H1 (cell line): ENCODE results near the gene NOC3L. TPM values are rescaled to one million over a fixed set of nuclear protein-coding genes. Genes with fewer than 3 reads are reported as not detected.

Experiments used
- CTCF ChIA-PET: fragments of 300-600 bp; sonication (Branson Sonifier 250); formaldehyde crosslinking; loops from one replicate; lab custom pipeline; 2021; ENCODE audit not compliant: partially characterized antibody; lab: Charles Lee
- POLR2A ChIA-PET: fragments of 300-600 bp; sonication (Branson Sonifier 250); formaldehyde crosslinking; loops from one replicate; lab custom pipeline; 2021; ENCODE audit warnings: inconsistent platforms; ENCODE audit not compliant: partially characterized antibody; lab: Charles Lee
- DNase-seq, 2 experiments: peaks; one replicate each; pipeline versions ENCODE4 v3.0.0 to v3.0.0-alpha.2; 2010 to 2022; ENCODE audit warnings: low spot score in 2 of 2, low read depth in 1 of 2, mixed read lengths in 1 of 2
- FAIRE-seq: peaks from 2 replicates; lab custom pipeline; 2011; peaks lifted over from hg19 to GRCh38; lab: Jason Lieb, UNC
- H2AFZ ChIP-seq: 2 replicates; pipeline ENCODE4 v1.8.1; 2012; ENCODE audit warnings: low read length, inconsistent platforms
- H2AK5ac ChIP-seq: 2 replicates; pipeline ENCODE4 v1.6.1; 2013; ENCODE audit warnings: low read depth, low read length
- H2BK120ac ChIP-seq: replicated peaks from 2 replicates; pipeline ENCODE3; 2013; ENCODE audit warnings: low read depth, low read length, inconsistent platforms
- H2BK12ac ChIP-seq: 2 replicates; pipeline ENCODE4 v1.6.1; 2013; ENCODE audit warnings: low read depth, low read length
- H2BK15ac ChIP-seq: 2 replicates; pipeline ENCODE4 v1.6.1; 2013; ENCODE audit warnings: low read length
- H2BK20ac ChIP-seq: 2 replicates; pipeline ENCODE4 v1.6.1; 2013; ENCODE audit warnings: low read length
- H2BK5ac ChIP-seq: 2 replicates; pipeline ENCODE4 v1.6.1; 2013; ENCODE audit warnings: low read depth, low read length
- H3K14ac ChIP-seq: 2 replicates; pipeline ENCODE4 v1.6.1; 2013; ENCODE audit warnings: inconsistent platforms; ENCODE audit not compliant: insufficient read length
- H3K18ac ChIP-seq: 2 replicates; pipeline ENCODE4 v1.6.1; 2013; ENCODE audit warnings: low read length; ENCODE audit errors: extremely low read depth
- H3K23ac ChIP-seq: 2 replicates; pipeline ENCODE4 v1.6.1; 2013; ENCODE audit warnings: inconsistent platforms; ENCODE audit not compliant: insufficient read length
- H3K23me2 ChIP-seq: 2 replicates; pipeline ENCODE4 v1.6.1; 2013; ENCODE audit warnings: low read depth, low read length
- H3K27ac ChIP-seq: 2 replicates; pipeline ENCODE4 v1.6.1; 2011; ENCODE audit warnings: low read depth, low read length, inconsistent platforms
- H3K27me3 ChIP-seq, 4 experiments: replicated peaks in 1 of 4; 1 replicate in 1 of 4; 2 replicates in 3 of 4; pipeline versions ENCODE4 v1.6.1 to v1.8.1; 2011 to 2013; ENCODE audit warnings: low read length in 3 of 4, mild to moderate bottlenecking in 3 of 4, inconsistent platforms in 2 of 4, mixed read lengths in 2 of 4, moderate library complexity in 1 of 4; ENCODE audit not compliant: control insufficient read depth in 3 of 4, insufficient read depth in 3 of 4; ENCODE audit errors: extremely low read depth in 1 of 4
- H3K36me3 ChIP-seq, 4 experiments: 2 replicates each; pipeline versions ENCODE4 v1.6.1 to v1.8.1; 2011 to 2013; ENCODE audit warnings: mild to moderate bottlenecking in 4 of 4, low read length in 3 of 4, moderate library complexity in 2 of 4, control low read depth in 1 of 4, inconsistent platforms in 1 of 4; ENCODE audit not compliant: insufficient read depth in 4 of 4, control insufficient read depth in 2 of 4
- H3K4ac ChIP-seq: replicated peaks from 2 replicates; pipeline ENCODE3; 2013; ENCODE audit warnings: low read length, low read depth, mixed read lengths, inconsistent platforms; ENCODE audit not compliant: insufficient read length
- H3K4me1 ChIP-seq, 4 experiments: replicated peaks in 1 of 4; 1 replicate in 1 of 4; 2 replicates in 3 of 4; pipeline versions ENCODE4 v1.6.1 to v1.8.1; 2011 to 2013; ENCODE audit warnings: low read length in 3 of 4, inconsistent platforms in 2 of 4, mixed read lengths in 1 of 4; ENCODE audit not compliant: insufficient read depth in 4 of 4, control insufficient read depth in 3 of 4
- H3K4me2 ChIP-seq, 2 experiments: 2 replicates each; pipeline versions ENCODE4 v1.6.1 to v1.8.1; 2011 to 2013; ENCODE audit warnings: low read depth in 2 of 2, low read length in 2 of 2, control low read depth in 1 of 2, inconsistent platforms in 1 of 2, mild to moderate bottlenecking in 1 of 2; ENCODE audit not compliant: insufficient read depth in 1 of 2
- H3K4me3 ChIP-seq, 4 experiments: fragments of 200-600, 300-600 bp in 1 of 4; sonication (generic), shearing (Covaris generic), sonication (Bioruptor Twin) in 1 of 4; 2 replicates each; pipeline versions ENCODE4 v1.5.1 to v1.8.1; 2011 to 2016; ENCODE audit warnings: low read length in 4 of 4, low read depth in 3 of 4, control low read depth in 2 of 4, inconsistent platforms in 2 of 4, mild to moderate bottlenecking in 2 of 4, mixed read lengths in 1 of 4, moderate library complexity in 1 of 4; ENCODE audit not compliant: insufficient read depth in 2 of 4; ENCODE audit errors: extremely low read depth in 1 of 4
- H3K56ac ChIP-seq: replicated peaks from 2 replicates; pipeline ENCODE3; 2013; ENCODE audit warnings: low read depth, mild to moderate bottlenecking, mixed read lengths, low read length, inconsistent platforms; ENCODE audit not compliant: insufficient read length
- H3K79me1 ChIP-seq: 2 replicates; pipeline ENCODE4 v1.6.1; 2013; ENCODE audit warnings: low read depth, low read length, control low read depth
- H3K79me2 ChIP-seq, 2 experiments: 2 replicates each; pipeline versions ENCODE4 v1.6.1 to v1.8.1; 2012 to 2013; ENCODE audit warnings: low read length in 2 of 2, mild to moderate bottlenecking in 2 of 2, inconsistent platforms in 1 of 2; ENCODE audit not compliant: insufficient read depth in 2 of 2, control insufficient read depth in 1 of 2
- H3K9ac ChIP-seq, 4 experiments: replicated peaks in 1 of 4; 1 replicate in 1 of 4; 2 replicates in 3 of 4; pipeline versions ENCODE4 v1.6.1 to v1.8.1; 2011 to 2013; ENCODE audit warnings: low read depth in 3 of 4, low read length in 3 of 4, control low read depth in 2 of 4, mild to moderate bottlenecking in 2 of 4, moderate library complexity in 2 of 4, inconsistent platforms in 1 of 4; ENCODE audit errors: extremely low read depth in 1 of 4
- H3K9me3 ChIP-seq, 2 experiments: 2 replicates each; pipeline versions ENCODE4 v1.6.1 to v1.8.1; 2012 to 2013; ENCODE audit warnings: mild to moderate bottlenecking in 2 of 2, moderate library complexity in 2 of 2, control low read depth in 1 of 2, inconsistent platforms in 1 of 2, low read depth in 1 of 2, low read length in 1 of 2, mixed read lengths in 1 of 2; ENCODE audit not compliant: insufficient read depth in 2 of 2
- H4K20me1 ChIP-seq, 2 experiments: replicated peaks in 1 of 2; 2 replicates each; pipeline versions ENCODE3 to v1.8.1; 2011 to 2013; ENCODE audit warnings: inconsistent platforms in 2 of 2, low read length in 2 of 2, mild to moderate bottlenecking in 1 of 2; ENCODE audit not compliant: insufficient read depth in 2 of 2, control insufficient read depth in 1 of 2
- H4K5ac ChIP-seq: 2 replicates; pipeline ENCODE4 v1.6.1; 2013; ENCODE audit warnings: low read length, low read depth, mixed read lengths, inconsistent platforms; ENCODE audit not compliant: insufficient read length
- H4K8ac ChIP-seq: 2 replicates; pipeline ENCODE4 v1.8.0; 2013; ENCODE audit warnings: mild to moderate bottlenecking, moderate library complexity, low read length, inconsistent platforms; ENCODE audit not compliant: insufficient read depth; ENCODE audit errors: extremely low read depth
- H4K91ac ChIP-seq: replicated peaks from 2 replicates; pipeline ENCODE3; 2013; ENCODE audit warnings: low read length, mixed read lengths, inconsistent platforms; ENCODE audit not compliant: insufficient read length
- CHD1 ChIP-seq: IDR thresholded peaks from 2 replicates; pipeline ENCODE4 v1.6.1; 2012; ENCODE audit warnings: low read depth, low read length, improper control_type of control experiment
- KDM1A ChIP-seq: fragments of 200-600, 300-600 bp; sonication (generic); IDR thresholded peaks from 2 replicates; pipeline ENCODE4 v1.7.1; 2016; ENCODE audit warnings: mild to moderate bottlenecking, low read length, borderline replicate concordance
- MAX ChIP-seq: IDR thresholded peaks from 2 replicates; pipeline ENCODE4 v1.6.1; 2012; ENCODE audit warnings: inconsistent platforms
- RBBP5 ChIP-seq: IDR thresholded peaks from 2 replicates; pipeline ENCODE4 v1.7.1; 2012; ENCODE audit warnings: low read depth, mild to moderate bottlenecking, inconsistent platforms, low read length, moderate library complexity, borderline replicate concordance
- ZNF274 ChIP-seq: IDR thresholded peaks from 2 replicates; pipeline ENCODE4 v1.7.0; 2012; ENCODE audit warnings: low read length, borderline replicate concordance; ENCODE audit errors: extremely low read depth
- WGBS, 2 experiments: shearing (Covaris generic) in 1 of 2; methylation state at CpG; one replicate each; pipeline versions ENCODE4 v1.1.6 to v1.1.7; 2013 to 2015; ENCODE audit warnings: low lambda C conversion rate in 2 of 2, mixed read lengths in 2 of 2, inconsistent platforms in 1 of 2, low coverage in 1 of 2, missing lambda C conversion rate in 1 of 2; ENCODE audit not compliant: insufficient replicate concordance in 2 of 2, insufficient coverage in 1 of 2, insufficient read length in 1 of 2; ENCODE audit errors: extremely low coverage in 1 of 2, missing lambda C conversion rate in 1 of 2; 5-methylcytosine and 5-hydroxymethylcytosine counted together
- polyA plus RNA-seq, 7 experiments: library from polyadenylated mRNA; depleted of rRNA in 3 of 7; stranded (reverse) in 5 of 7; unstranded in 2 of 7; fragments of >200 nt in 5 of 7; fragments of 200-250 nt in 2 of 7; gene quantifications; 1 replicate in 5 of 7; 2 replicates in 1 of 7; 4 replicates in 1 of 7; pipeline versions ENCODE4 v1.2.1 to v1.2.3, GENCODE V29; 2011 to 2013; ENCODE audit warnings: missing spikeins in 2 of 7, mixed read lengths in 2 of 7
- total RNA-seq: library from RNA; stranded (reverse); fragmentation: NEBNext Ultra II Directional; extraction: Animal tissue kit (Norgen Biotek cat#: 25700); gene quantifications from 2 replicates; pipeline ENCODE4 v1.2.1, GENCODE V29; 2021

Gene NOC3L
- total and polyA plus RNA-seq, 2 of the 8 experiments (the other 6 are each of a cell fraction or from before 2014, with no cell fraction given), result 7.1 to 39.1 TPM

GRCh38 chr10:94328613-94329012, 34.1 kb downstream of the NOC3L start:
- H2BK120ac ChIP-seq, result no peak overlapping the region
- no peaks in the 10 kb centered on the region for H3K9me3 ChIP-seq
- no peak overlapping the region for H2BK5ac ChIP-seq
- FAIRE-seq (no peak), DNase-seq (no peak)
- no peak overlapping the region for H3K18ac ChIP-seq
- no peaks in the 10 kb centered on the region for H3K23me2 ChIP-seq
- CTCF ChIA-PET, result interaction anchor here (1.9 kb wide), 1 partner anchor 8 kb away, joined by 6 read pairs; no protein-coding TSS in a partner anchor
- no peak overlapping the region for H2AK5ac ChIP-seq
- H2BK20ac ChIP-seq, result no peak overlapping the region
- H3K27ac ChIP-seq, result no peak overlapping the region
- POLR2A ChIA-PET, result interaction anchor here (0.6 kb wide), 1 partner anchor 41 kb away, joined by 3 read pairs; no protein-coding TSS in a partner anchor
- no peak overlapping the region for H2AFZ ChIP-seq
- no peak overlapping the region for H3K4me3 ChIP-seq
- H3K79me2 ChIP-seq, result no peaks in the 10 kb centered on the region
- H4K20me1 ChIP-seq, result no peaks in the 10 kb centered on the region
- 82% methylated on average over 3 of the region's 3 CpGs; no CpG with 5 or more reads in 1 of the 2 experiments for WGBS, 2 experiments
- H3K4ac ChIP-seq, result no peak overlapping the region
- no peak overlapping the region for H4K91ac ChIP-seq
- no peaks in the 10 kb centered on the region for H3K4me1 ChIP-seq
- no peak overlapping the region for H4K5ac ChIP-seq
- H2BK15ac ChIP-seq, result no peak overlapping the region
- peaks cover 3 to 43% (median 13%) of the 10 kb centered on the region in 4 experiments; a peak in 6 of 8 replicates for H3K36me3 ChIP-seq
- H3K14ac ChIP-seq, result no peak overlapping the region
- no peak overlapping the region for H2BK12ac ChIP-seq
- H4K8ac ChIP-seq, result no peak overlapping the region
- no peak overlapping the region for H3K23ac ChIP-seq
- TF ChIP-seq CHD1 (no peak), MAX (no peak), ZNF274 (no peak), RBBP5 (no peak), KDM1A (no peak)
- H3K9ac ChIP-seq, result no peak overlapping the region
- no peak overlapping the region for H3K56ac ChIP-seq
- no peak overlapping the region for H3K4me2 ChIP-seq
- H3K27me3 ChIP-seq, result no peaks in the 10 kb centered on the region
- H3K79me1 ChIP-seq, result no peaks in the 10 kb centered on the region
